ENCODE data around the gene CPNE6. TPM values are rescaled to one million over a fixed set of nuclear protein-coding genes. Genes with fewer than 3 reads are reported as not detected.

Gene CPNE6
- total RNA-seq, 1 donor from 2014 or later, result not detected

DNA sequence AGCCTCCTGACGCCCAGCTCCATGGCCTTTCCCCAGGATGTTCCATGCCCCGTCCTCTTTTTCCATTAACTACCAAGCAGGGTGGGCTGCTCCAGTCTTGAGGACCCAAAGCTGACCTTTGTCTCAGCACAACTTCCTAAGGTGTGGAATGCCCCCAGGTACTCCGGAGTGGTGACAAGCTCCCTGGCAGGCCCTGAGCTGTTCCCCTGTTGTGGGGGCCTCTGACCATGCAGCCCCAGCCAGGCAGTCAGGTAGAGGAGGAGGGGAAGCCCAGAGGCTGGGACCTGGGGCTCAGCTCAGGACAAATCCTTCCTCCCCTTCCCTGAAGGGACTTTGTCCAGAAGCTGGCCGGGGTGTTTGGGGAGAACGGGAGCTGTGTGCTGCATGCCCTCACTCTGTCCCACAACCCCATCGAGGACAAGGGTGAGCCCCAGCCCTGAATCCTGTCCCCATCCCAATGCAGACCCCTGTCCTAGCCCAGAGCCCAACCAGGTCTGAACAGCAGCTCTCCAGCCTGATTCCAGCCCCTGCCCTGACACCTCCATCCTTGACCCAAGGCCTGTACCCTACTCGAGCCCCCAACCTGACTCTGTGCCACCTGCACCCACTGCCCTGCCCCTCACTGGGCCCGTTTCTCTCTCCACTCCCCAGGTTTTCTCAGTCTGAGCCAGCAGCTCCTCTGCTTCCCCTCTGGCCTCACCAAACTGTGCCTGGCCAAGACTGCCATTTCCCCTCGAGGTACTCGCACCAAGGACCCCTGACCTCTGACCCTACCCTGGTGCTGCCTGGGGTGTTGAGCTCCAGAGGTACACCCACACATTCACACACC, 15.2 kb upstream of the CPNE6 start:
- Histone ChIP-seq H3K36me3 (ENCODE audit: control insufficient read depth, insufficient read depth, low read length) (no peaks in the 10 kb centered on the region), H3K4me3 (ENCODE audit: low read depth, low read length) (no peak overlapping the region), H3K27me3 (ENCODE audit: control insufficient read depth, insufficient read depth, low read length) (peaks cover 6% of the 10 kb centered on the region)
- DNase-seq (ENCODE audit: low read depth), result no peak
- TF ChIP-seq, protein P1, sequence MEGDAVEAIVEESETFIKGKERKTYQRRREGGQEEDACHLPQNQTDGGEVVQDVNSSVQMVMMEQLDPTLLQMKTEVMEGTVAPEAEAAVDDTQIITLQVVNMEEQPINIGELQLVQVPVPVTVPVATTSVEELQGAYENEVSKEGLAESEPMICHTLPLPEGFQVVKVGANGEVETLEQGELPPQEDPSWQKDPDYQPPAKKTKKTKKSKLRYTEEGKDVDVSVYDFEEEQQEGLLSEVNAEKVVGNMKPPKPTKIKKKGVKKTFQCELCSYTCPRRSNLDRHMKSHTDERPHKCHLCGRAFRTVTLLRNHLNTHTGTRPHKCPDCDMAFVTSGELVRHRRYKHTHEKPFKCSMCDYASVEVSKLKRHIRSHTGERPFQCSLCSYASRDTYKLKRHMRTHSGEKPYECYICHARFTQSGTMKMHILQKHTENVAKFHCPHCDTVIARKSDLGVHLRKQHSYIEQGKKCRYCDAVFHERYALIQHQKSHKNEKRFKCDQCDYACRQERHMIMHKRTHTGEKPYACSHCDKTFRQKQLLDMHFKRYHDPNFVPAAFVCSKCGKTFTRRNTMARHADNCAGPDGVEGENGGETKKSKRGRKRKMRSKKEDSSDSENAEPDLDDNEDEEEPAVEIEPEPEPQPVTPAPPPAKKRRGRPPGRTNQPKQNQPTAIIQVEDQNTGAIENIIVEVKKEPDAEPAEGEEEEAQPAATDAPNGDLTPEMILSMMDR (IDR thresholded peaks at IDR 0.05; ENCODE audit: insufficient read depth, low read length, severe bottlenecking), result no peak
- FAIRE-seq, result no peak

DNA sequence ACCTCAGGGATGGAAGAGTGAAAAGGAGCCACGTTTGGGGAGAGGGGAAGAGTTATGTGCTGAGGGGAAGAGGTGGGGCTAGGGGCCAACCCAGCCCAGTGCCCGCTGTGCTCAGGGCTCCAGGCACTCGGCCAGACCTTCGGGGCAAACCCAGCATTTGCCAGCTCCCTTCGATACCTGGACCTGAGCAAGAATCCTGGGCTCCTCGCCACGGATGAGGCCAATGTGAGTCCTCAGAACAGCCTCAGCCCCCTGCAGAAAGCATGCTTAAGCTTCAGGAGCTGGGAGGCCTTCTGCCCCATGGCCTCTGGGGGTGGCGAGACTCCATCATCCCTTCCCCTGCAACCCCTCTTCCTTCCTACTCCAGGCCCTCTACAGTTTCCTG, 14.6 kb upstream of the CPNE6 start:
- Histone ChIP-seq H3K27me3 (ENCODE audit: control insufficient read depth, insufficient read depth, low read length) (peaks cover 6% of the 10 kb centered on the region), H3K4me3 (ENCODE audit: low read depth, low read length) (no peak overlapping the region), H3K36me3 (ENCODE audit: control insufficient read depth, insufficient read depth, low read length) (no peaks in the 10 kb centered on the region)
- no peak for FAIRE-seq
- TF ChIP-seq, protein P1 (IDR thresholded peaks at IDR 0.05; ENCODE audit: insufficient read depth, low read length, severe bottlenecking), result no peak
- DNase-seq (ENCODE audit: low read depth), result no peak

DNA sequence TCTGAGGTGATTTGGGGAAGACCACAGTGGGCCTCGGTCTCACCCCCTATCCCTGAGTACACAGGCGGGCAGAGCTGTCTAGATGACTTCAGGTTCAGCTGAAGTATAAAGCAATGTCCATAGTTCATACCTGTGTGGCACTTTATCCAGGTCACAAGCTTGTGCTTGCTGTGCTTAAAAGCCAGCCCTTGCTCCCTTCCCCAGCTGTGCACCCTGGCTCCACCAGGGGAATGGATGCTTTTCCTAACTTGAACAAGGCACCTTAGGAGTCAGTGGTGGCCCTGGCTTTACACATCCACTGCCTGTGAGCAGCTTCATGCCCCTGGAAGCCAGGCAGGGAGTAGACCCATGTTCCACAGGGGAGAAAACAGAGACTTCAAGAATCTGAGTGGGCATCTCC, 14.1 kb upstream of the CPNE6 start:
- no peak for DNase-seq (ENCODE audit: low read depth)
- TF ChIP-seq, protein P1 (IDR thresholded peaks at IDR 0.05; ENCODE audit: insufficient read depth, low read length, severe bottlenecking), result no peak
- no peak for FAIRE-seq
- Histone ChIP-seq H3K36me3 (ENCODE audit: control insufficient read depth, insufficient read depth, low read length) (no peaks in the 10 kb centered on the region), H3K27me3 (ENCODE audit: control insufficient read depth, insufficient read depth, low read length) (peaks cover 6% of the 10 kb centered on the region), H3K4me3 (ENCODE audit: low read depth, low read length) (no peak overlapping the region)

DNA sequence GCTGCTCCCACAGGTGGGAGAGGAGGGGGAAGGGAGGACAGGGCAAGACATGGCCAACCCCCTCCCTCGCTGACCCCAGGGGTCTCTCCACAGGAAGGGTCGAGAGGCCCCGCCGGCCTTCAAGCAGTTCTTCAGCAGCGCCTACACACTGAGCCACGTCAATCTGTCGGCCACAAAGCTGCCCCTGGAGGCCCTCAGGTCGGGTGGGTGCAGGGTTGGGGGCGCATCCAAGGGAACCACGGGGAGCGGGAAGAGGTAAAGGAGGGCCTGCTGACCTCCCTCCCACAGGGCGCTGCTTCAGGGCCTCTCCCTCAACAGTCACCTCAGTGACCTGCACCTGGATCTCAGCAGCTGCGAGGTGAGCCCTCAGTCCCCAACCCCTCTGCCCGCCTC, 13.5 kb upstream of the CPNE6 start:
- Histone ChIP-seq H3K27me3 (ENCODE audit: control insufficient read depth, insufficient read depth, low read length) (peaks cover 6% of the 10 kb centered on the region), H3K4me3 (ENCODE audit: low read depth, low read length) (no peak overlapping the region), H3K36me3 (ENCODE audit: control insufficient read depth, insufficient read depth, low read length) (no peaks in the 10 kb centered on the region)
- no peak for DNase-seq (ENCODE audit: low read depth)
- TF ChIP-seq, protein P1 (IDR thresholded peaks at IDR 0.05; ENCODE audit: insufficient read depth, low read length, severe bottlenecking), result no peak
- no peak for FAIRE-seq

DNA sequence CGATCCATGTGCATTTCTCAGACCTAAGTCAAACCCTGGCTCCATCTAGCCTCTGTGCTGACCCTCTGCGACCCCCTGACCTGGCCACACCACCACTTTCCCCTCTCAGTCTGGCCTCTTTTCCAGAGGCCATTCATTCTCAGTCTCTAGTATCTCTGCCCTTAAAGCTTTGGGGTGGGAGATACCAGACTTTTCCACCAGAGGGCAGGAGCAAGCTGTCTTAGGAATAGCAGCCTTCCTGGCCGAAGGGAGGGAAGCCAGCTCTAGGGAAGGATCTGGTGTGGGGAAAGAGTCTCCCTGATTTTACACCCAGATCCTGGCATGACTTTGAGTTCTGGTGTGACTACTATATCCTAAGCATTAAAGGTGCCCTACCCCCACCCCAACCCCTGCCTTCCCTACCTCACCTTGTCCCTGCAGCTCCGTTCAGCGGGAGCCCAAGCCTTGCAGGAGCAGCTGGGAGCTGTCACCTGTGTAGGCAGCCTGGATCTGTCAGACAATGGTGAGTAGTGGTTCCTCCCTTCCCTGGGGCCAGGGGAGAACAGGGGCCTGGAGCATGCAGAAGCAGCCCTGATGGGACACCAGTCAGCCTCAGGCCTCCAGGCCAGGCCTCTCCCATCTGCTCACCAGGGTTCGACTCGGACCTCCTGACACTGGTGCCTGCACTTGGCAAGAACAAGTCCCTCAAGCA, 13.0 kb upstream of the CPNE6 start:
- Histone ChIP-seq H3K4me3 (ENCODE audit: low read depth, low read length) (no peak overlapping the region), H3K27me3 (ENCODE audit: control insufficient read depth, insufficient read depth, low read length) (peaks cover 6% of the 10 kb centered on the region), H3K36me3 (ENCODE audit: control insufficient read depth, insufficient read depth, low read length) (no peaks in the 10 kb centered on the region)
- FAIRE-seq (no peak), DNase-seq (ENCODE audit: low read depth) (peak; percentile 34)
- TF ChIP-seq, protein P1 (IDR thresholded peaks at IDR 0.05; ENCODE audit: insufficient read depth, low read length, severe bottlenecking), result peak; percentile 54
